Neural progenitor cell (in vitro differentiated cells): Measurements from ENCODE around the gene PMAIP1.

Source experiments
- EZH2 ChIP-seq: fragments of 200-600 bp; sonication (generic); IDR thresholded peaks from 2 replicates; pipeline ENCODE4 v1.6.1; 2017; ENCODE audit warnings: antibody characterized with exemption, mild to moderate bottlenecking, moderate library complexity
- EZH2phosphoT487 ChIP-seq: fragments of 200-600 bp; sonication (generic); IDR thresholded peaks from 2 replicates; pipeline ENCODE4 v1.6.1; 2017; ENCODE audit warnings: antibody characterized with exemption
- TF ChIP-seq, protein P1 (sequence below): fragments of 200-600 bp; sonication (generic); IDR thresholded peaks from 2 replicates; pipeline ENCODE4 v1.5.1; 2017; ENCODE audit warnings: antibody characterized with exemption, mild to moderate bottlenecking

DNA sequence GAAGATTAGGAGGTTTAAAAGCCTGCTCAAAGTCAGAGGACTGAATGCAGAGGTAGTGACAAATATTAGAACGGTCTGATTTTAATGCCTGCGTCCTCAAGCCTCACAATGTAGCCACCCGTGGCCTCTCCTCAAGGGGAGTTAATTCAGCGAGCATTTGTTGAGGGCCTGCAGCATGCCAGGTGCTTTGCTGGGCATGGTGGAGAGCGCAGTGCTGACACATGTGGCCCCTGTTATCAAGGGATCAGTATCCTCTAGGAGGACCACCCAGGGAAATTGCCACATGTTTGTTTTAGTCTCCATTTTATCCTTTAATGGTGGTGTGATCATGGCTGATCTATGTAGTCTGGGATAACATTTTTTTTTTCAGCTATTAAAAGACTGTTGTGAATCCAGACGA lies 19.2 kb downstream of the PMAIP1 start:
- TF ChIP-seq EZH2phosphoT487, result no peak
- TF ChIP-seq, protein P1, sequence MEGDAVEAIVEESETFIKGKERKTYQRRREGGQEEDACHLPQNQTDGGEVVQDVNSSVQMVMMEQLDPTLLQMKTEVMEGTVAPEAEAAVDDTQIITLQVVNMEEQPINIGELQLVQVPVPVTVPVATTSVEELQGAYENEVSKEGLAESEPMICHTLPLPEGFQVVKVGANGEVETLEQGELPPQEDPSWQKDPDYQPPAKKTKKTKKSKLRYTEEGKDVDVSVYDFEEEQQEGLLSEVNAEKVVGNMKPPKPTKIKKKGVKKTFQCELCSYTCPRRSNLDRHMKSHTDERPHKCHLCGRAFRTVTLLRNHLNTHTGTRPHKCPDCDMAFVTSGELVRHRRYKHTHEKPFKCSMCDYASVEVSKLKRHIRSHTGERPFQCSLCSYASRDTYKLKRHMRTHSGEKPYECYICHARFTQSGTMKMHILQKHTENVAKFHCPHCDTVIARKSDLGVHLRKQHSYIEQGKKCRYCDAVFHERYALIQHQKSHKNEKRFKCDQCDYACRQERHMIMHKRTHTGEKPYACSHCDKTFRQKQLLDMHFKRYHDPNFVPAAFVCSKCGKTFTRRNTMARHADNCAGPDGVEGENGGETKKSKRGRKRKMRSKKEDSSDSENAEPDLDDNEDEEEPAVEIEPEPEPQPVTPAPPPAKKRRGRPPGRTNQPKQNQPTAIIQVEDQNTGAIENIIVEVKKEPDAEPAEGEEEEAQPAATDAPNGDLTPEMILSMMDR, result no peak
- no peak for TF ChIP-seq EZH2
